Measurements from ENCODE around the gene DSG2. TPM values are rescaled to one million over a fixed set of nuclear protein-coding genes. Genes with fewer than 3 reads are reported as not detected.
"Not testable (repeated sequence)": the region's sequence is repeated elsewhere in the genome, so short reads cannot be mapped to it uniquely, and the experiment has no call there.

The DSG2 gene
- total RNA-seq, 2 donors from 2014 or later, result 112 to 144 TPM

DNA sequence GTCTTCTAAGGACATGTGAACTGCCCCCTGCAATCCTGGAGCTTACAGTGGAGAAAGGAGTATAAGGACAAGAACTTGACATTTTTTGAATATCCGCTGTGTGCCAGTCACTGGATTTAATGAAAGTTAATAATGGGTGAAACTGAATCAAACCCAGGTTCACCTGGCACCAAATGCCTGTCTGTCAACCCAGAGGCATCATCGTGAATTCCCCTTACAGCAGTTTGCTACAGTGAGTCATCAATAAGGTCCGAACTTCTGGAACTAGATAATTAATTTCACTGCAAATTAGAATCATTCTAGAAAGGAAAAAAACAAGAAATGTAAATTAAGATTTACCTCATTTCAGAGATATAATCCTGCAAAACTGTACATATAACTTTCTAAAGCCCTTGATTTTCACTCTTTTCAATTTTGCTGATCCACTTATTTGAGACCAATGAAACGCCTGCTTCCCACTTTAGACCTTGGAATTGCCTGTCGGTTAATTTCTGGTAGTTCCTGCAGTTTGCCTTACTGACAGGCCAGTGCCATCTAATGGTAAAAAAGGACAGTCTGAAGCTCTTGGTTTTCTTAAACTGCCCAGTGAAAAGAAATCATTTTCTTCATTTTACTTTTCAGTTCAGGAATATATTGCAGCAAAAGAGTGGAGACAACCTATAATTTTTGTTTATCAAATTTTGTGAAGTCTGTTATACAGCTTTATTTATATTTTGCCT, 8.2 kb downstream of the DSG2 start:
- WGBS, 2 experiments (ENCODE audit: insufficient coverage in 1 of 2, insufficient read length in 1 of 2), result 93 to 97% methylated on average over 5 of the region's 5 CpGs

GRCh38 chr18:31507124-31507523, 9.1 kb downstream of the DSG2 start:
- not testable (repeated sequence) for DNase-seq; H3K4me1 Mint-ChIP-seq; H3K4me3 ChIP-seq (ENCODE audit: low read length); H3K9me3 Mint-ChIP-seq; H3K9me3 ChIP-seq (ENCODE audit: control insufficient read depth, low read length); H3K27me3 Mint-ChIP-seq (ENCODE audit: insufficient read depth); H3K36me3 ChIP-seq (ENCODE audit: control insufficient read depth, insufficient read depth, low read length); H3K9ac ChIP-seq (ENCODE audit: extremely low read depth, low read length, poor library complexity, severe bottlenecking); H3K4me3 Mint-ChIP-seq; H3K27me3 ChIP-seq (ENCODE audit: control insufficient read depth, insufficient read depth, low read length, poor library complexity, severe bottlenecking); H3K27ac Mint-ChIP-seq; H3K4me1 ChIP-seq (ENCODE audit: control insufficient read depth, insufficient read depth, low read length); H3K27ac ChIP-seq (ENCODE audit: low read depth, low read length)
- peaks cover 16% of the 10 kb centered on the region for H3K36me3 Mint-ChIP-seq (ENCODE audit: low read depth)
- WGBS, 2 experiments (ENCODE audit: insufficient coverage in 1 of 2, insufficient read length in 1 of 2), result 92% methylated on average over 1 of the region's 2 CpGs; no CpG with 5 or more reads in 1 of the 2 experiments

More for the DNA sequence above, 8.2 kb downstream of the DSG2 start:
- H3K4me3 Mint-ChIP-seq, result no peak overlapping the region
- H3K4me1 Mint-ChIP-seq, result peaks cover 6% of the 10 kb centered on the region
- H3K4me3 ChIP-seq (ENCODE audit: low read length), result no peak overlapping the region
- no peak overlapping the region for H3K9ac ChIP-seq (ENCODE audit: extremely low read depth, low read length, poor library complexity, severe bottlenecking)
- no peak for DNase-seq
- peaks cover 16% of the 10 kb centered on the region for H3K36me3 Mint-ChIP-seq (ENCODE audit: low read depth)
- peaks cover 7% of the 10 kb centered on the region for H3K9me3 Mint-ChIP-seq
- H3K27me3 Mint-ChIP-seq (ENCODE audit: insufficient read depth), result no peaks in the 10 kb centered on the region
- peaks cover 2% of the 10 kb centered on the region for H3K4me1 ChIP-seq (ENCODE audit: control insufficient read depth, insufficient read depth, low read length)
- no peaks in the 10 kb centered on the region for H3K36me3 ChIP-seq (ENCODE audit: control insufficient read depth, insufficient read depth, low read length)
- no peaks in the 10 kb centered on the region for H3K9me3 ChIP-seq (ENCODE audit: control insufficient read depth, low read length)
- no peaks in the 10 kb centered on the region for H3K27me3 ChIP-seq (ENCODE audit: control insufficient read depth, insufficient read depth, low read length, poor library complexity, severe bottlenecking)
- H3K27ac Mint-ChIP-seq, result no peak overlapping the region
- no peak overlapping the region for H3K27ac ChIP-seq (ENCODE audit: low read depth, low read length)
- TF ChIP-seq CTCF (conservative IDR thresholded peaks at IDR 0.05), result peak; percentile 67

DNA sequence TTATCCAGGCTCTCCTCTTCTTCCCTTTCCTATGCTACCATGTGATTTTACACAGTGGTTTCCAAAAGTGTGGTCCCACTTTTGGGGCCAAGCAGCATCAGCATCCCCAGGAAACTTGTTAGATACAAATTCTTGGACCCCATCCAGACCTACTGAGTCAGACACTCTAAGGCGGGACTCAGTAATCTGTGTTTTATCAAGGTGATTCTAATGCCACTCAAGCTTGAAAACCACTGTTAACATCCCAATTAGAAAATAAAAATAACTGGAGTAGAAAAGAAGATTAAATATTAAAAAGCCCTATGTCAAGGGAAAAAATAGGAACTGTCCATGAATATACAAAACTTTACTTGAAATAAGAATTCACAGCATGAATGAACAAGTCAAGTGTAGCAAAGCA, 10.8 kb downstream of the DSG2 start:
- Mint-ChIP-seq H3K36me3 (ENCODE audit: low read depth) (peaks cover 20% of the 10 kb centered on the region), H3K27me3 (ENCODE audit: insufficient read depth) (no peaks in the 10 kb centered on the region), H3K4me1 (peaks cover 21% of the 10 kb centered on the region), H3K4me3 (no peak overlapping the region), H3K27ac (no peak overlapping the region), H3K9me3 (peaks cover 7% of the 10 kb centered on the region)
- Histone ChIP-seq H3K27me3 (ENCODE audit: control insufficient read depth, insufficient read depth, low read length, poor library complexity, severe bottlenecking) (no peaks in the 10 kb centered on the region), H3K4me1 (ENCODE audit: control insufficient read depth, insufficient read depth, low read length) (peaks cover 4% of the 10 kb centered on the region), H3K9ac (ENCODE audit: extremely low read depth, low read length, poor library complexity, severe bottlenecking) (no peak overlapping the region), H3K27ac (ENCODE audit: low read depth, low read length) (no peak overlapping the region), H3K9me3 (ENCODE audit: control insufficient read depth, low read length) (no peaks in the 10 kb centered on the region), H3K4me3 (ENCODE audit: low read length) (no peak overlapping the region), H3K36me3 (ENCODE audit: control insufficient read depth, insufficient read depth, low read length) (no peaks in the 10 kb centered on the region)
- TF ChIP-seq CTCF (conservative IDR thresholded peaks at IDR 0.05), result no peak
- WGBS, 2 experiments (ENCODE audit: insufficient coverage in 1 of 2, insufficient read length in 1 of 2), result 89% methylated on average over 1 of the region's 1 CpG; no CpG with 5 or more reads in 1 of the 2 experiments
- no peak for DNase-seq

All from endodermal cell (in vitro differentiated cells).